Anterior cingulate cortex (tissue), 58 donors: ENCODE data around the gene SLC25A24.
"Not testable (repeated sequence)": the region's sequence is repeated elsewhere in the genome, so short reads cannot be mapped to it uniquely, and the experiment has no call there.

Experiments
- DNase-seq, 58 donors: peaks; one replicate each; lab custom pipeline; 2025; lab: John Stamatoyannopoulos, UW

Gene SLC25A24

DNA sequence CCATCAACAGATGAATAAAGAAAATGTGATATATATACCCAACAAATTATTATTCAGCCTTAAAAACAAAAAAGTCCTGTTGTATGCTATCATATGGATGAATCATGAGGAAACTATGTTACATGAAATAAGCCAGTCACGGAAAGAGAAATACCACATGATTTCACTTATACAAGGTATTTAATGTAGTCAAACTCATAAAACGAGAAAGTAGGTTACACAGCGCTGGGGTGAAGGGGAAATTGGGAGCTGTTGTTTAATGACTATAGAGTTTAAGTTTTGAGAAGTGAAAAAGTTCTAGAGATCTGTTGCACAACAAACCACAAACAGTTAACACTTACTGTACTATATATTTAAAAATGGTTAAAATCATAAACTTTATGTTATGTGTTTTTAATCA, 58.5 kb downstream of the SLC25A24 start:
- DNase-seq: no peak

DNA sequence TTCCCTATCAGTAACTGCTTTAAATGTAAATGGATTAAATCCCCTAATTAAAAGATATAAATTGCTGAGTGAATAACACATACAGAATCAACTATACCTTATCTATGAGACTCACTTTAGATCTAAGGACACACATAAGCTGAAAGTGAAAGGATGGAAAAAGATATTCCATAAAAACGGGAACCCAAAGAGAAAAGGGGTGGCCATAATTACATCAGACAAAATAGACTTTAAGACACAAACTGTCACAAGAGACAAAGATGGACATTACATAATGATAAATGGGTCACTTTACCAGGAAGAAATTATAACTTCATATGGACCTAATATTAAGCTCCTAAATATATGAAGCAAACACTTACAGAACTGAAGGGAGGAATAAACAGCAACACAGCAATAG, 59.2 kb downstream of the SLC25A24 start:
- no peak for DNase-seq

DNA sequence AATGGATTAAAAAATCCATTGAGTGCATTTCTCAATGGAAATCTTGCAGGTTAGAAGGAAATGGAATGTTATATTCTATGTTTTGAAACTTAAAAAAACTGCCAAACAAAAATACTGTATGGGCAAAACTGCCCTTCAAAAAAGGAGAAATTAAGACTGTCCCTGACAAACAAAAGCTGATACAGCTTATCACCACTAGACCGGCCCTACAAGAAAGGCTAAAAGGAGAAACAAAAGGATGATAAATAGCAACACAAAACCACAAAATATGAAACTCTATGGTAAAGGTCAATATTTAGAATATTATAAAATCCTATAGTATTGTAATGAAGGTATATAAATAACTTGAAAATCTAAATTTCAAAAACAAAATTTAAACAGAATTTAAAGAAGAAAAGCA, 60.0 kb downstream of the SLC25A24 start:
- DNase-seq: no peak

DNA sequence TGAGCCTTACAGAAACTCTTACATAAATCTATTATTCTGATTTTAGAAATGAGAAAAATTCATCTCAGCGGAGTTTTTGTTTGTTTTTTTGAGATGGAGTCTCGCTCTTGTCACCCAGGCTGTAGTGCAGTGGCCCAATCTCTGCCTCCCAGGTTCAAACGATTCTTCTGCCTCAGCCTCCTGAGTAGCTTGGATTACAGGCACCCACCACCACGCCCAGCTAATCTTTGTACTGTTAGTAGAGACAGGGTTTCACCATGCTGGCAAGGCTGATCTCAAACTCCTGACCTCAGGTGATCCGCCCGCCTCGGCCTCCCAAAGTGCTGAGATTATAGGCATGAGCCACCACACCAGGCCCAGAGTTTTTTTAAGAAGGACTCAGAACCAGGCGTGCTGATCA, 60.6 kb downstream of the SLC25A24 start:
- not testable (repeated sequence) for DNase-seq

DNA sequence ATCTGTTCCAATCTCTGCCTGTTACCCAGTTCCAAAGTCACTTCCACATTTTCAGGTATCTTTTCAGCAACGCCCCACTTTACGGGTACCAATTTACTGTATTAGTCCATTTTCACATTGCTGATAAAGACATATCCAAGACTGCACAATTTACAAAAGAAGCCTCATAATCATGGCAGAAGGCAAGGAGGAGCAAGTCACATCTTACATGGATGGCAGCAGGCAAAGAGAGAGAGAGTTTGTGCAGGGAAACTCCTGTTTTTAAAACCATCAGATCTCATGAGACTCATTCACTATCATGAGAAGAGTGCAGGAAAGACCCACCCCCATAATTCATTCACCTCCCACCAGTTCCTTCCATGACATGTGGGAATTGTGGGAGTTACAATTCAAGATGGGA, 67.0 kb downstream of the SLC25A24 start:
- not testable (repeated sequence) for DNase-seq

DNA sequence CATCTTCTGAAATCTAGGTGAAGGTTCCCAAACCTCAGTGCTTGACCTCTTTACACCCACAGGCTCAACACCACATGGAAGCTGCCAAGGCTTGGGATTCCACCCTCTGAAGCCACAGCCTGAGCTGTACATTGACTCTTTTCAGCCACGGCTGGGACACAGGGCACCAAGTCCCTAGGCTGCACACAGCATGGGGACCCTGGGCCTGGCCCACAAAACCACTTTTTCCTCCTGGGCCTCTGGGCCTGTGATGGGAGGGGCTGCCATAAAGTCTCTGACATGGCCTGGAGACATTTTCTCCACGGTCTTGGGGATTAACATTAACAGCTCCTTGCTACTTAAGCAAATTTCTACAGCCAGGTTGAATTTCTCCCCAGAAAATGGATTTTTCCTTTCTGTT, 67.8 kb downstream of the SLC25A24 start:
- not testable (repeated sequence) for DNase-seq

DNA sequence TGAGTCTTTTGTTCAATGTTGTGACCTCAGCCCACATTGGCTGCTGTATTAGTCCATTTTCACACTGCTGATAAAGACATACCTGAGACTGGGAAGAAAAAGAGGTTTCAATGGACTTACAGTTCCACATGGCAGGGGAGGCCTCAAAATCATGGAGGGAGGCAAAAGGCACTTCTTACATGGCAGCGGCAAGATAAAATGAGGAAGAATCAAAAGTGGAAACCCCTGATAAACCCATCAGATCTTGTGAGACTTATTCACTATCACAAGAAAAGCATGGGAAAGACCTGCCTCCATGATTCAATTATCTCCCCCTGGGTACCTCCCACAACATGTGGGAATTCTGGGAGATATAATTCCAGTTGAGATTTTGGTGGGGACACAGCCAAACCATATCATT, 68.9 kb downstream of the SLC25A24 start:
- not testable (repeated sequence) for DNase-seq

DNA sequence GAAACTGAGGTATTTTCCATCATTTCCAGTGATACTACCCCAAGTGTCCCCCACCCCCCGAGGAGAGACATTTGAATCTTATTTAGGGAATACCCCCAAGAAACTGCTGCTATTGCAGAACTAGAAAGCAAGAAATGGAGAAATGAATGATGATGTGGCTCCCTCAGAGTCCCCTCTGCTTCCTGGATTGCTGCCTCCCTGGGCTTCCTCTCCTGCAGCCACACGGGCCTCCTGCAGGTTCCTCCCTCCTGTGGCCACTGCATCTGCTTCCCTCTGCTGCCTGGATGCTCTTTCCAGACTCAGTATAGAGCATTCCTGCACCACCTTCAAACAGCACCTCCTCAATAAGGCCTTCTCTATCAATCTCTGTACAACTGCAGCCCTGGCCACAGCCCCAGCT, 69.3 kb downstream of the SLC25A24 start:
- no peak for DNase-seq

DNA sequence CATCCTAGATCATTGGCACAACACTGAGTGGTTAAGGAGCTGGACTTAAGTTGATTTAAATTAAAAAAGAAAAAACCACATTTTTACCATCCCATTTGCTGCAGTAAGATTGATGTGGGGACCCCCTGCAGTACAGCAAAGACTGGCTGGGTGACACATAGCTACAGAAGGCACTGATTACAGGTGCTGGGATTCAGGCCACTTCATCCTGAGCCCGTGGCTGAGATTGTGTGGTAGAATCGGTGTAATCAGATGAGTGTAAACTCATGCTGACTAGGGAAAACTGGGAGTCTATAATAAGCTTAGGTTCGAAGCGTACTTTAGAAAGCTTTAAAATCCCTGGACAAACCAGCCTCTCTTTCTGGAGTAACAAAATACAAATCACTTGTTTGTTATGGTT, 70.1 kb downstream of the SLC25A24 start:
- no peak for DNase-seq

DNA sequence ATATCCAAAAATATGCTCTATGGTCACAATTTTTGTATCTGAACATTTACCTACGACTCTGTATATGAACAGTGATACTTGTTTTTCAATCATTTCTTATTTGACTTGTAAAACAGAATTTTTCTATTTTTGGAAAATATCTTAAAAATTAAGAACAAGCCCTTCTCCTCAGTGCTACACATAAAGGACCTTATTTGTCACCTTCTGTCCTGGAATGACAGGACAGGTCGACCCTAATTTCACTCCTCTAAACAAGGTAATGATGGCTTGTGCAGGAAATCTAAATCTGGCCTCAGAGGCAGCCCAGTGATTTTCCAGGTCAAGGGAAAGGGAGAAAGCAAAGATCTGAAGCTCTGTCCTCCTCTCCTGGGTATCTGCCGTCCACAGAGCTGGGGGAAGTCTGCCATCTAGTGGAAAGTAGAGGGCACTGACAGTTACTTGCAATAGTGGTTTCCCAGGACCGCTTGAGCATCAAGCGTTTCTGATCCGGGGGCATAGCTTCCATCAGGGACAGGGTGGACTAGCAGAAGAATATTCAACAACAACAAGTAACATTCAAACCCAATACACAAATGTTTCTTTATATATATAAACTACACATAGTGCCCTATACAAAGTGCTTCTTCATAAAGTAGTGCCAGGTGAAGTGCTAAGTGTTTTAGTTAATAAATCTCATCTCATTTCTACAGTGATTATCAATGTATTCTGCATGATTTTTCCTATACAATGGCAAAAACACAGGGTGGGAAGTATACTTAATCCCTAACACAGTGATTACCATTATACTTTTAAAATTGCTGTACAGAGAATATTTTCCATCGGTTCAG, 74.6 kb downstream of the SLC25A24 start:
- peak in 53 of 58 donors; percentile 10 to 87 (median 51) for DNase-seq

DNA sequence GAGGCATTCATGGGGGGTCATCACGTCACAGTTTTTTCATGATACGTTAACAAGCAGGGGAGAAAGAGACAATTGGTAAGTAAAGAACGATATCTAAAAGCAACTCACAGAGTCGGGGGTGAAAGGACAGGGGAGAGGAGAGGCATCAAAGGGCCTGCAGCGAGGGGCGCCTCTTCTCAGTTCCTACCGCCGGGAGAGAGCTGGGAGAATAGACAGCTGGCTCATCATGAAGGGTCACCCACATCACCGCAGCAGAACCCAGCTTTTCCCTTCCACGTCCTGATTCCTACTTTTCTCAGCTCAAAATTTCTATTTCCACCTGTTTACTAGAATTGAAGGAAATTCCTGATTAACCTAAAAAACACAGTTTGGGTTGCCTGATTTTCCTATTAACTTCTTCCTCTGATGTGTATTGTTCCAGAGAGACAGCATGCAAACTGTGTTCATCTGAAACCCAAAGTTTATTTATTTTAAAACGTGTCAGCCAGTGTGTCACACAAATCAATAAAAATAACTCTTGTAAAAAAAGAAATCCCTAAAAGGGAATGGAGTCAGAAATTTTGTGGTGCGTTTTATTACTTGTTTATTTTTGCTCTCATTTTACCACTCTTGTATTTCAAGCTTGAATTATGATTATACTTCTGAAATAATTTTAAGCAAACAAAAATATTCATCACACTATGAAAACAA, 75.4 kb downstream of the SLC25A24 start:
- DNase-seq: no peak

DNA sequence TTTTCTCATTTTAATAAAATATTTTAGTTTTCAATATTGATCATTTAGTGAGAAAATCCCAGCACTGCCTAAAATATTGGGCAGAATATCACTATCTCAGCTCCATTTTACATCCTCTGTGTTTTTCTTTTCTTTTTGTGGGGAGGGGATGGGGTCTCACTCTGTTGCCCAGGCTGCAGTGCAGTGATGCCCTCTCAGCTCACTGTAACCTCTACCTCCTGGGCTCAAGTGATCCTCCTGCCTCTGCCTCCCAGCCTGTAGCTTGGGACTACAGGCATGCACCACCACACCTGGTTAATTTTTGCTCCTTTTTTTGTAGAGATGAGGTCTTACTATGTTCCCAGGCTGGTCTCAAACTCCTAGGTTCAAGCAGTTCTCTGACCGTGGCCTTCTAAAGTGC, 76.1 kb downstream of the SLC25A24 start:
- no peak for DNase-seq

DNA sequence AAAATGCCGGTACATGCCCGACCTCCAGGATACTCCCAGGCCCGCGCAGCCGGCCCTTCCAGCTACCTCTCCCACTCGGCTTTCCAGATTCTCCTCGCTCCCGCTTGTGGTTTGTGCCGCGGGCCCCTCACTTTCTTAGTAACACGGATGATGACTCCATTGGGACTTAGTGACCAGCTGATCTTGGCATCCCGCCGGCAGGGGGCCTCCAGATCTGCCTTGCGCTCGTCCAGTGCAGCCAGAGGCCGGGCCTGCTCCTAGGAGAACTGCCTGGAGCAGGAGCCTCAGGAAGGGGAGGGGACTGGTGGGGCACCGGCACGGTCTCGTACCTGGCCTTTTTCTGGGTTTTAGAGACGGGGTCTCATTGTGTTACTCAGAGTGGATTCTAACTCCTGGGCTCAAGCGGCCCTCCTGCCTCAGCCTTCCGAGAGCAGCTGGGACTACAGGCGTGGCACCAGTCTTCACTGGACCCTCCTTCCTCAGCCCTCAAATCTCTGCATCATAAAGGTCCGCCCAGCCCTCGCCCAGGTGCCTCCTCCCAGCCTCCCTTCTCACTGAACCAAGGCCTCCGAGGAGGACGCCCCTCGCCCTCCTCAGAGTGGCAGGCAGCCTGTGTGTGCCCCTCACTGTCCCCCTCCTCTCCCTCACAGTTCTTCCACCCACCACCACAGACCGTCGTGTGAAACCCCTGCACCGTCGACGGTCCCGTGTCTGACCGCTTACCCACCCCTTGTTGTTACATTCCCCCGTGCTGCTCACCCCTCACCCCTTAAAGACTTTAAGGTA, 78.6 kb downstream of the SLC25A24 start:
- DNase-seq: no peak

DNA sequence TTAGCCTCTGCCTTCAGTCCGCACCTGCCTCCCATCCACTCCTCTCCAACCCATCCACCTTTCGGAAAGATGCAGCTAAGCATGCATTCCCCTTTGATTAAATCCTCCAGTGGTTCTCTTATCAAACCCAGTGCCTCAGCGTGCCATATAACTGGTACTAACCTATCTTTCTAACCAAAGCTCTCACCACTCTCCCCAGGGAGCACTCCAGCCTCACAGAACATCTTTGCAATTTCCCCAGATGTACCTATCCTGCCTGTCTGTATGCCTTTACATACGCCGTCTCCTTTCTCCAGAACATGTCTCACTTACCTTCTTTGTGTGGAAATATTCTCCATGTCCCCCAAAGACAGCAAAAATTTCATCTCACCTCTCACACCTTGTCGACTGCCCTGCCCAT, 80.0 kb downstream of the SLC25A24 start:
- no peak for DNase-seq

DNA sequence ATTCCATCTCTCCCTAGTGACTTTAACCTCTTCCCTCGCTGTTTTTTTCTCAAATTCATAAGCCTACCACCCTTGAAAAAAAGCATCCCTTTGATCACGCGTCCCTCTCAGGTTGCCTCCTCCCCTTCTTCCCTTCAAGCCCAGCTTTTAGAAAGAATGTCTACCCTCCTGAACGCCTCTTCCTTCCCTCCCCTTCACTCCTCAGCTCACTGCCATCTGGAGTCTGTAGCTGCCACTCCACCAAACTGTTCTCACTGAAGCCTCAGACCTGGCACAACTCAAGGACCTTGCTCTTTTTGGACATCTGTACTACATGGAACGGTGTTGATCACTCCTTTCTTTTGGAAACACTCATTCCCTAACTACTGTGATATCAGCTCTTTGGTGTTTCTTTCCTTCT, 80.6 kb downstream of the SLC25A24 start:
- no peak for DNase-seq

DNA sequence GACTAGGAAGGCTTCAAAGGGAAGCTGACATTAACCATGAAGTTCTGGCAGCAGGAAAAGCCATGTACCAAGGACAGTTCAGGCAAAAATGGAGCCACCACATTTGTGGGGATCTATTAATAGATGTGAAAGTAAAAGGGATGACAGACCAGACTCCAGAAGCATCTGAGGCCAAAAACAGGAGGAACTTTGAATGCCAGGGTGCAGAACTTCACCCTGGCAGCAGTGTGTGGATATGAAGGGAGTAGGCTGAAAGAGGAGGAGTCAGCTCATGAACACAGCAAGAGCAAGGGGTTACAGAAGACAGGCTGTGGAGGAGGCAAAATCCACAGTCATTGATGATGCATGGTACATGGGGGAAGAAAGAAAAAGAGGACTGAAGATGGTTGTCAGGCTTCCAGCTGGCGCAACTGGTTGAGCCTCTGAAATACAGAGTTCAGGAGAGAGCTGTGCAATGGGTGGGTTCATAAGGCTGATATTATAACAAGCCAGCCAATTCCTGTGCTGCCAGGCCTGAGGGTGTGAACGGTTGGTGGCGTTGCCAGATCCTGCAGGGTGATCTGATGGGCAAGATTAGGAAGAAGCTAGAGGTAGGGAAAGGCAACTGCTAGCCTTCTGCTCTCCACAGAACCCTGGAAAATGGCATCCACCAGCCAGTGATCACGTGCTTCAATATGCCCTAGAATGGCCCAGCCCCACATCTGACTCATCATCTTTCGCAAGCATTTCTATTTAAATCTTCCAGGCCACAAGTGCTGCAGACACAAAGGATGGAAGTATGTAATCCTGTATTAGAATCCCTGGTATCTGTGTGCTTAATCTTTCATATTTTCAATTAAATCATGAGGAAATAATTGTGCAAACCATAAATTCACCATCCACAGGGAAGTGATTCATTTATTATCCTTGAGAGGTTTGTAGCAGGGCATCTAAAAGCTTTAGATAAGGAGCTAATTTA, 81.9 kb downstream of the SLC25A24 start:
- no peak for DNase-seq

DNA sequence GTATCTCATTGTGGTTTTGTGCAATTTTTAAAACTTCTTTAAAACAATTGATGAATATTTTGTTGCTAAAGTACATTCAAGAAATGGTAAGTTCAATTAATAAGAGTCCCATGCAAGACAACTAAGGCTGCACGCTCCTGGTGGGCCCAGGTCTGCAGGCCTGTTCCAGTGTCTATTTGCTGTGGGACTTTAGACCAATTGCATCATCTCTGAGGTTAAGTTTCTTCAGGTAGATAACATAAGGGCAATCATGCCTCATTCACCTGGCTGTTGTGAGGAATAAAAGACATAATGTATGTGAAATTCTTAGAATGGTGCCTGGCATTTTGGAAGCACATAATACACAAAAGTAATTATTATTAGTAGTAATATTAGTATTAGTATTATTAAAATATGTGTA, 82.9 kb downstream of the SLC25A24 start:
- DNase-seq: no peak

DNA sequence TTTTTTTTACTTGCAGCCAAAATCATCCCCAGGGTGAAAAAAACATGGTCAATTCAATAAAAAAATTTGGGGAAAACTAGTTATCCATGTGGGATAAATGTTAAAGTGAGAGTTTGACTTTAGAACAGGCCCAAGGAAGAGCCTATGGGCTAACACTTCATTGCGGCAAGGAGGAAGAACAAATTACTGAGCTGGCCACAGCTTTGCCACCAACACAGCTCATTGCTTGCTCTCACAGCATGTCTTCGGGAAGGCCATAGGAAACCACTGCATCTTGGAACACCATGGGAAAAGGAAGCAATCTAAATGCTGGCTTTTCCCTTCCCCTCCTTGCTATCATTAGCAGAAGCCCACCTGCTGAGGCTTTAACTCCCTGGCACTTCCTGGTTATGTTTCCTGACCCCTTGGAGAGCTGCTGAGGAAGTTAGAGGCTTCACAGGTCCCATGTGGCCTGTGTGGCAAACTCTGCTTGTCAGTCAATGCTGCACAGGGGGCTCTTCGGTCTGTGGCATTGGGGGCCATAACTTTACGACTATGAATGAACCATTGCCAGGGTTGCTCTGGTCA, 86.0 kb downstream of the SLC25A24 start:
- no peak for DNase-seq

DNA sequence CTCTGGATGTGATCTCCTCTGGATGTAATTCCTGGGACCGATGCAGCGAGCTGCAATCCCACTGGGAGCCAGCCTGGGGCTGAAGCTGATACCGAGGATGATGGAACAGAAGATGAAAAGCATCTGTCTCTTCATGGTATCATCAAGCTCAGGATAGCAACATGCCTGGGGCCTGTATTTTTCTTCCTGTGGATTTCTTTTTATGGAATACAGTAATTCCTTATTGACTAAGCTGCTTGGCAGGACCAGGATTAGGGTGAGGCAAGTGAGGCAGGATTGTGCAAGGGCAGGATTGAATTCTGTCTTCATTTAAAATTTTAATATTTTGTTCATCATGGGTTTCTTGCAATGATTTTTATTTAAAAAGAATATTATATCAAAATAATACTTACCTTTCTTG, 86.6 kb downstream of the SLC25A24 start:
- no peak for DNase-seq
